ENCODE data around the gene TNFSF9.

The TNFSF9 gene

DNA sequence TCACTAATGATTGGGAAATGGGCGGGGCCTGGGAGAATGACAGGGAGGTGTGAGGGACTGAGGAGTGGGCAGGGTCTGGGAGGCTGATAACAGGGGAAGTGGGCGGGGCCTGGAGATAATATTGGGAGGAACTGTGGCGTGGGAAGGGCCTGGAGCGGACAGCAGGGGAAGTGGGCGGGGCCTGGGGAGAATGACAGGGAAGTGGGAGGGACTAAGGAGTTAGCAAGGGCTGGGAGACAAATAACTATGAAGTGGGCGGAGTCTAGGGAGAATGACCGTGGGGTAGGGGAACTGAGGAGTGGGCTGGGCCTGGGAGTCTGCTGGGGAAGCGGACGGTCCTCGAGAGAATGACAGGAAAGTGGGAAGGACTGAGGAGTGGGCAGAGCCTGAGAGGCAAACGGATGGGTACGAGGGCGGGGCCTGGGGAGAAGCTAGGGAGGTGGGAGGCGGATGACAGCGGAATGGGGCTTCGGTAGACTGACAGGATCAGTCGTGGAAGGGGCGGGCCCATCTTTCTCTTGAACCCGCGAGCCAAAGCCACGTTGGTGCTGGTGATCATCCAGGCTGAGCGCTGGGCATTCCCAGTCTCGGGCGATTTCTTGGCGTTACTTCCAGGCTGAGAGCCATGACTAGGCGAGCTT lies 14.7 kb upstream of the TNFSF9 start:
- TF ChIP-seq, protein P1, sequence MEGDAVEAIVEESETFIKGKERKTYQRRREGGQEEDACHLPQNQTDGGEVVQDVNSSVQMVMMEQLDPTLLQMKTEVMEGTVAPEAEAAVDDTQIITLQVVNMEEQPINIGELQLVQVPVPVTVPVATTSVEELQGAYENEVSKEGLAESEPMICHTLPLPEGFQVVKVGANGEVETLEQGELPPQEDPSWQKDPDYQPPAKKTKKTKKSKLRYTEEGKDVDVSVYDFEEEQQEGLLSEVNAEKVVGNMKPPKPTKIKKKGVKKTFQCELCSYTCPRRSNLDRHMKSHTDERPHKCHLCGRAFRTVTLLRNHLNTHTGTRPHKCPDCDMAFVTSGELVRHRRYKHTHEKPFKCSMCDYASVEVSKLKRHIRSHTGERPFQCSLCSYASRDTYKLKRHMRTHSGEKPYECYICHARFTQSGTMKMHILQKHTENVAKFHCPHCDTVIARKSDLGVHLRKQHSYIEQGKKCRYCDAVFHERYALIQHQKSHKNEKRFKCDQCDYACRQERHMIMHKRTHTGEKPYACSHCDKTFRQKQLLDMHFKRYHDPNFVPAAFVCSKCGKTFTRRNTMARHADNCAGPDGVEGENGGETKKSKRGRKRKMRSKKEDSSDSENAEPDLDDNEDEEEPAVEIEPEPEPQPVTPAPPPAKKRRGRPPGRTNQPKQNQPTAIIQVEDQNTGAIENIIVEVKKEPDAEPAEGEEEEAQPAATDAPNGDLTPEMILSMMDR (IDR thresholded peaks at IDR 0.05): no peak
- H3K4me2 ChIP-seq (ENCODE audit: low read length): peak overlapping the region; percentile 77
- no peak overlapping the region for H3K9ac ChIP-seq
- peak overlapping the region; percentile 20 for H3K27ac ChIP-seq
- H3K36me3 ChIP-seq (ENCODE audit: control insufficient read depth, insufficient read depth, low read length): no peaks in the 10 kb centered on the region
- H3K27me3 ChIP-seq (ENCODE audit: control insufficient read depth, insufficient read depth, low read length): no peaks in the 10 kb centered on the region
- no peaks in the 10 kb centered on the region for H3K9me3 ChIP-seq (ENCODE audit: control insufficient read depth, low read length)
- H3K79me2 ChIP-seq: no peaks in the 10 kb centered on the region
- H2AFZ ChIP-seq: peak overlapping the region; percentile 89
- peak overlapping the region; percentile 60 for H3K4me3 ChIP-seq (ENCODE audit: low read depth, low read length)
- no peaks in the 10 kb centered on the region for H3K4me1 ChIP-seq

- H3K27ac ChIP-seq: peak overlapping the region; percentile 20
- TF ChIP-seq, protein P1 (IDR thresholded peaks at IDR 0.05): peak; percentile 98
These were observed 14.1 kb upstream of the TNFSF9 start for GRCh38 chr19:6516659-6517291.

DNA sequence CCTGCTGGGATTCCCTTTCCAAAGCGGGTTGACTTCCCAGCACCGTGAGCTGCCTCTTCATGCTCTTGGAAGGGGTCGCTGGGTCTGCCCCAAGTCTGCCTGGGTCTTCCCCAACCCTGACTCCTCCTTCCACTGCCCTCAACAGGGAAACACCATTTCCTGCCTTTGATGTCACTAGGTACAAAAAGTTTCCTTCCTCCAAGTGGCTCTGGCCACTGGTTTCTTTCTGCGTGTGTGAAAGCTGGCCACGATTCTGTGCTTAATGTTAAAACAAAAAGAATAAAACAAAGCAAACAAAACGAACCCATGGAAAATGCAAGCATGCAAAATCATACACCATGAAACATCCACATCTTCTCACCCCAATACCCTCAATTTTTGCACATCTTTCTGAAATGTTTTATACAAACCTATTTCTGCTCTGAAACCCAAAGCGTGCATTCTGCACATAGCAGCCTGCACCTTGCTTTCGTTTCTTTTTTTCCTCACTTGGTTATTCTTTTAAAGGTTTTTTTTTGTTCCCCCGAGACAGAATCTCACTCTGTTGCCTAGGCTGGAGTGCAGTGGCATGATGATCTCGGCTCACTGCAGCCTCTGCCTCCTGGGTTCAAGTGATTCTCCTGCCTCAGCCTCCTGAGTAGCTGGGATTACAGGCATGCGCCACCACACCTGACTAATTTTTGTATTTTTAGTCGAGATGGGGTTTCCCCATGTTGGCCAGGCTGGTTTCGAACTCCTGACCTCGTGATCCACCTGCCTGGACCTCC lies 12.5 kb upstream of the TNFSF9 start:
- no peak overlapping the region for H3K4me3 ChIP-seq (ENCODE audit: low read depth, low read length)
- H2AFZ ChIP-seq: no peak overlapping the region
- no peaks in the 10 kb centered on the region for H3K4me1 ChIP-seq
- no peaks in the 10 kb centered on the region for H3K79me2 ChIP-seq
- H3K36me3 ChIP-seq (ENCODE audit: control insufficient read depth, insufficient read depth, low read length): no peaks in the 10 kb centered on the region
- no peak overlapping the region for H3K27ac ChIP-seq
- no peaks in the 10 kb centered on the region for H3K27me3 ChIP-seq (ENCODE audit: control insufficient read depth, insufficient read depth, low read length)
- no peaks in the 10 kb centered on the region for H3K9me3 ChIP-seq (ENCODE audit: control insufficient read depth, low read length)
- H3K4me2 ChIP-seq (ENCODE audit: low read length): no peak overlapping the region
- no peak overlapping the region for H3K9ac ChIP-seq
- TF ChIP-seq, protein P1 (IDR thresholded peaks at IDR 0.05): no peak

More at GRCh38 chr19:6516659-6517291, 14.1 kb upstream of the TNFSF9 start:
- no peaks in the 10 kb centered on the region for H3K9me3 ChIP-seq (ENCODE audit: control insufficient read depth, low read length)
- H3K79me2 ChIP-seq: no peaks in the 10 kb centered on the region
- H3K4me2 ChIP-seq (ENCODE audit: low read length): peak overlapping the region; percentile 77
- peak overlapping the region; percentile 89 for H2AFZ ChIP-seq
- no peaks in the 10 kb centered on the region for H3K36me3 ChIP-seq (ENCODE audit: control insufficient read depth, insufficient read depth, low read length)
- H3K9ac ChIP-seq: no peak overlapping the region
- no peaks in the 10 kb centered on the region for H3K27me3 ChIP-seq (ENCODE audit: control insufficient read depth, insufficient read depth, low read length)
- H3K4me3 ChIP-seq (ENCODE audit: low read depth, low read length): peak overlapping the region; percentile 60
- H3K4me1 ChIP-seq: no peaks in the 10 kb centered on the region

GRCh38 chr19:6519289-6519688 lies 11.5 kb upstream of the TNFSF9 start:
- Histone ChIP-seq H3K4me1 (no peaks in the 10 kb centered on the region), H3K79me2 (no peaks in the 10 kb centered on the region), H3K9me3 (ENCODE audit: control insufficient read depth, low read length) (no peaks in the 10 kb centered on the region), H3K27me3 (ENCODE audit: control insufficient read depth, insufficient read depth, low read length) (no peaks in the 10 kb centered on the region), H3K4me3 (ENCODE audit: low read depth, low read length) (no peak overlapping the region), H3K27ac (no peak overlapping the region), H3K9ac (no peak overlapping the region), H3K4me2 (ENCODE audit: low read length) (no peak overlapping the region), H2AFZ (no peak overlapping the region), H3K36me3 (ENCODE audit: control insufficient read depth, insufficient read depth, low read length) (no peaks in the 10 kb centered on the region)
- TF ChIP-seq, protein P1 (IDR thresholded peaks at IDR 0.05): no peak
